ENCODE results near the gene BACE1.
"Not testable (repeated sequence)": the region's sequence is repeated elsewhere in the genome, so short reads cannot be mapped to it uniquely, and the experiment has no call there.

GRCh38 chr11:117264624-117265323, 51.3 kb downstream of the BACE1 start:
- TF ChIP-seq CTCF (conservative IDR thresholded peaks at IDR 0.05); EZH2 (IDR thresholded peaks at IDR 0.05; ENCODE audit: low read depth): not testable (repeated sequence)

All from PC-9 (cell line).